Testis (tissue), 3 donors: Measurements from ENCODE around the gene HOXA2. TPM values are rescaled to one million over a fixed set of nuclear protein-coding genes. Genes with fewer than 3 reads are reported as not detected.

Experiments used
- DNase-seq: peaks from one replicate; pipeline ENCODE4 v3.0.0-alpha.2; 2019
- H3K27ac ChIP-seq, 2 donors: fragments of 200-600 bp; sonication (generic); one replicate each; pipeline ENCODE4 v1.5.1; 2019
- H3K27me3 ChIP-seq: fragments of 200-600 bp; sonication (generic); one replicate; pipeline ENCODE4 v1.5.1; 2019
- H3K36me3 ChIP-seq: fragments of 200-600 bp; sonication (generic); one replicate; pipeline ENCODE4 v1.5.1; 2017; ENCODE audit warnings: low read depth; ENCODE audit errors: missing control alignments
- H3K4me1 ChIP-seq: fragments of 200-600 bp; sonication (generic); one replicate; pipeline ENCODE4 v1.5.1; 2019
- H3K4me3 ChIP-seq, 2 donors: fragments of 200-600 bp; sonication (generic); one replicate each; pipeline ENCODE4 v1.5.1; 2017 to 2019
- H3K9me3 ChIP-seq: fragments of 200-600 bp; sonication (generic); one replicate; pipeline ENCODE4 v1.5.1; 2017
- POLR2A ChIP-seq: fragments of 450-650 bp; IDR thresholded peaks from one replicate; pipeline ENCODE4 v1.6.1; 2017; ENCODE audit warnings: antibody characterized with exemption, mild to moderate bottlenecking, moderate library complexity
- WGBS, 2 donors: methylation state at CpG; one replicate each; pipeline ENCODE4 v1.1.5; 2018; 5-methylcytosine and 5-hydroxymethylcytosine counted together
- intact Hi-C: fragments of 100-400 bp; cut with DNase I; formaldehyde crosslinking; loops from one replicate; pipeline ENCODE4 v1.15.1; 2023; ENCODE audit warnings: low total_unique reads
- polyA plus RNA-seq: library from polyadenylated mRNA; stranded (reverse); fragments of 350-450 nt; fragmentation: Illumina TruSeq; extraction: RNeasy Lipid Tissue Mini Kit (QIAGEN cat#74804); gene quantifications from one replicate; pipeline ENCODE4 v1.2.3, GENCODE V29; 2014; ENCODE audit warnings: low read depth, low replicate concordance; ENCODE audit not compliant: insufficient read depth
- total RNA-seq, 2 donors: library from RNA; depleted of rRNA; stranded (reverse); fragments of >200 nt; gene quantifications; one replicate each; pipeline ENCODE4 v1.2.3, GENCODE V29; 2016
- TF ChIP-seq, protein P1 (sequence below), 3 experiments: fragments of 450-650 bp in 2 of 3; fragments of 200-600 bp in 1 of 3; sonication (generic) in 1 of 3; IDR thresholded peaks; one replicate each; pipeline ENCODE4 v1.5.1; 2016 to 2019; ENCODE audit warnings: antibody characterized with exemption in 3 of 3, mild to moderate bottlenecking in 2 of 3, moderate library complexity in 1 of 3

Gene HOXA2
- total and polyA plus RNA-seq, 3 donors from 2014 or later = 0.31 to 0.32 TPM; not detected in 1

DNA sequence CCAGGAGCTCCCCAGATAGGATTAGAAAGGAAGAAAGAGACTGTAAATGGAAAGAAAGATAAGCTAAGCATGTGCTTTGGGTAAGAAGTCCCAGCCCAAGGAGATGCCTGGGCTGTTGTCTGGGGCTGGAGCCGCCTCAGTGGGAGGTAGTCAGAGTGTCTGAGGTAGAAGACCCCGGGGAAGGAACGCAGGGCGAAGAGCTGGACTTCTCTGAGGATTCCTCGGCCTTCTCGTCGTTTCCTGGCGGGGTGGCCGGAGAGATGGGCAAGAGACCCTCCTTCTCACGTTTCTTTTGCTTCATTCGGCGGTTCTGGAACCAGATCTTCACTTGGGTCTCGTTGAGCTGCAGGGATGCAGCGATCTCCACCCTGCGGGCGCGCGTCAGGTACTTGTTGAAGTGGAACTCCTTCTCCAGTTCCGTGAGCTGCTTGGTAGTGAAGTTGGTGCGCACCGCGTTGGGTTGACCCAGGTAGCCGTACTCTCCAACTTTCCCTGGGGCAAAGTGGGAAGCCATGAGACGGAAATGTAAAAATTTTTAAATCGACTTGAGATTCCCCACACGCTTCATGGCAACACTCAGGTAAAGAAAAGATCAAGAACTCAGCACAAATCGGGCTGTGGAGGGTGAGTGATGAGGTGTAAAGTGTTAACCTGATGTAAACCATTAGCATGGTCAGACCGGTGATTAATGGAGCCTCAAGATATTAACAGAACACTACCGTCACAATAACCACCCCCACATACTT, 8.0 kb downstream of the HOXA2 start:
- no peak for DNase-seq
- no peaks in the 10 kb centered on the region for H3K9me3 ChIP-seq
- H3K36me3 ChIP-seq = no peaks in the 10 kb centered on the region
- no peak overlapping the region for H3K27ac ChIP-seq
- H3K4me1 ChIP-seq = no peaks in the 10 kb centered on the region
- H3K4me3 ChIP-seq = no peak overlapping the region
- WGBS, 2 donors = 21 to 23% methylated on average over 29 of the region's 29 CpGs
- intact Hi-C loops = no loop called here
- TF ChIP-seq, protein P1, sequence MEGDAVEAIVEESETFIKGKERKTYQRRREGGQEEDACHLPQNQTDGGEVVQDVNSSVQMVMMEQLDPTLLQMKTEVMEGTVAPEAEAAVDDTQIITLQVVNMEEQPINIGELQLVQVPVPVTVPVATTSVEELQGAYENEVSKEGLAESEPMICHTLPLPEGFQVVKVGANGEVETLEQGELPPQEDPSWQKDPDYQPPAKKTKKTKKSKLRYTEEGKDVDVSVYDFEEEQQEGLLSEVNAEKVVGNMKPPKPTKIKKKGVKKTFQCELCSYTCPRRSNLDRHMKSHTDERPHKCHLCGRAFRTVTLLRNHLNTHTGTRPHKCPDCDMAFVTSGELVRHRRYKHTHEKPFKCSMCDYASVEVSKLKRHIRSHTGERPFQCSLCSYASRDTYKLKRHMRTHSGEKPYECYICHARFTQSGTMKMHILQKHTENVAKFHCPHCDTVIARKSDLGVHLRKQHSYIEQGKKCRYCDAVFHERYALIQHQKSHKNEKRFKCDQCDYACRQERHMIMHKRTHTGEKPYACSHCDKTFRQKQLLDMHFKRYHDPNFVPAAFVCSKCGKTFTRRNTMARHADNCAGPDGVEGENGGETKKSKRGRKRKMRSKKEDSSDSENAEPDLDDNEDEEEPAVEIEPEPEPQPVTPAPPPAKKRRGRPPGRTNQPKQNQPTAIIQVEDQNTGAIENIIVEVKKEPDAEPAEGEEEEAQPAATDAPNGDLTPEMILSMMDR (IDR thresholded peaks at IDR 0.05) = no peak
- no peaks in the 10 kb centered on the region for H3K27me3 ChIP-seq

DNA sequence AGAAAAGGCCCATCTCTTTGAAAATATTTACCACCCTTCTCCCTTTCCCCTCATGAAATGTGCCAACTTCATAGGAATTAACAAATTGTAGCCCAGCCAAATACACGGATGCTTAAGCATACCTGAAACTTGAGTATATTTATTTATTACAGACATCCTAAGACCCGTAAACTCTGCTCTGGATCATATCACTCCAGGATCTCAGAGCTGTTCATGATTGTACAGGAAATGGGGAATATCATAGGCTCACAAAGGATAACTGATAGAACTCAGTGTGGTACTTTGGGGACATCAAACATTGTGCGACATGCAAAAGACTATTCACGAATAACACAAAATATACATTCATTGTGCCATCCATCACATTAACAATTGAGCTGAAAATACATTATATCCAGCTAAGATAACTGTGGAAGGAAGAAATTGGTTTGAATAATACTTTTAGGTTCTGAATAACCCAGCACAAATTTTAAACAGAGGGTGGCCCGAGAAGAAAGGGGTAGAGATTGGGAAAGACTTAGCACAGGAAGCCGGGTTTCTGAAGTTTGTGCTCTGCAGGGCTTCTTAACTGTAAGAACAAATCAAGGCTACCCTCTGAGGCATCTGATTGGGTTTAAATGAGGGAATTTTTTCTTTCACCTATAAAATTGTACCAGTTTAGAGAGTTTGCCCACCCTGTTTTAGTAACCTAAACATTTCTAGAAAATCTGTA, 9.1 kb downstream of the HOXA2 start:
- Histone ChIP-seq H3K36me3 (no peaks in the 10 kb centered on the region), H3K4me1 (no peaks in the 10 kb centered on the region), H3K27me3 (no peaks in the 10 kb centered on the region), H3K27ac (no peak overlapping the region), H3K9me3 (no peaks in the 10 kb centered on the region), H3K4me3 (no peak overlapping the region)
- intact Hi-C loops = no loop called here
- 74 to 81% methylated on average over 6 of the region's 6 CpGs for WGBS, 2 donors
- no peak for DNase-seq
- no peak for TF ChIP-seq POLR2A
- TF ChIP-seq, protein P1 (IDR thresholded peaks at IDR 0.05) = no peak

- 57 to 70% methylated on average over 1 of the region's 1 CpG for WGBS, 2 donors
Measured at GRCh38 chr7:27092819-27093110, 9.7 kb downstream of the HOXA2 start.

GRCh38 chr7:27091941-27092818, 10.3 kb downstream of the HOXA2 start:
- no peaks in the 10 kb centered on the region for H3K4me1 ChIP-seq
- intact Hi-C loops = no loop called here
- H3K36me3 ChIP-seq = no peaks in the 10 kb centered on the region
- no peaks in the 10 kb centered on the region for H3K9me3 ChIP-seq
- no peak for DNase-seq
- 47 to 49% methylated on average over 9 of the region's 9 CpGs for WGBS, 2 donors
- no peak for TF ChIP-seq POLR2A
- TF ChIP-seq, protein P1 (IDR thresholded peaks at IDR 0.05) = no peak
- no peak overlapping the region for H3K4me3 ChIP-seq
- H3K27ac ChIP-seq = no peak overlapping the region
- no peaks in the 10 kb centered on the region for H3K27me3 ChIP-seq

More at GRCh38 chr7:27092819-27093110, 9.7 kb downstream of the HOXA2 start:
- intact Hi-C loops = no loop called here
- TF ChIP-seq, protein P1 (IDR thresholded peaks at IDR 0.05) = no peak
- no peak for TF ChIP-seq POLR2A
- no peaks in the 10 kb centered on the region for H3K36me3 ChIP-seq
- H3K27me3 ChIP-seq = no peaks in the 10 kb centered on the region
- H3K9me3 ChIP-seq = no peaks in the 10 kb centered on the region
- H3K4me1 ChIP-seq = no peaks in the 10 kb centered on the region
- no peak overlapping the region for H3K4me3 ChIP-seq
- no peak for DNase-seq
- H3K27ac ChIP-seq = no peak overlapping the region
